Coronary artery (tissue), 2 donors: Measurements from ENCODE around the gene LRRTM2.

Experiments used
- DNase-seq: peaks from one replicate; pipeline ENCODE4 v3.0.0-alpha.2; 2017; ENCODE audit warnings: low spot score
- H3K27ac ChIP-seq, 2 donors: fragments of 200-600 bp; sonication (generic); one replicate each; pipeline ENCODE4 v1.5.1; 2016 to 2019
- H3K4me3 ChIP-seq: fragments of 200-600 bp; sonication (generic); 2 replicates; pipeline ENCODE4 v1.5.1; 2016; ENCODE audit warnings: mild to moderate bottlenecking, moderate library complexity
- TF ChIP-seq, protein P1 (sequence below): fragments of 200-600 bp; sonication (generic); IDR thresholded peaks from one replicate; pipeline ENCODE4 v1.5.1; 2019; ENCODE audit warnings: antibody characterized with exemption

LRRTM2 gene

DNA sequence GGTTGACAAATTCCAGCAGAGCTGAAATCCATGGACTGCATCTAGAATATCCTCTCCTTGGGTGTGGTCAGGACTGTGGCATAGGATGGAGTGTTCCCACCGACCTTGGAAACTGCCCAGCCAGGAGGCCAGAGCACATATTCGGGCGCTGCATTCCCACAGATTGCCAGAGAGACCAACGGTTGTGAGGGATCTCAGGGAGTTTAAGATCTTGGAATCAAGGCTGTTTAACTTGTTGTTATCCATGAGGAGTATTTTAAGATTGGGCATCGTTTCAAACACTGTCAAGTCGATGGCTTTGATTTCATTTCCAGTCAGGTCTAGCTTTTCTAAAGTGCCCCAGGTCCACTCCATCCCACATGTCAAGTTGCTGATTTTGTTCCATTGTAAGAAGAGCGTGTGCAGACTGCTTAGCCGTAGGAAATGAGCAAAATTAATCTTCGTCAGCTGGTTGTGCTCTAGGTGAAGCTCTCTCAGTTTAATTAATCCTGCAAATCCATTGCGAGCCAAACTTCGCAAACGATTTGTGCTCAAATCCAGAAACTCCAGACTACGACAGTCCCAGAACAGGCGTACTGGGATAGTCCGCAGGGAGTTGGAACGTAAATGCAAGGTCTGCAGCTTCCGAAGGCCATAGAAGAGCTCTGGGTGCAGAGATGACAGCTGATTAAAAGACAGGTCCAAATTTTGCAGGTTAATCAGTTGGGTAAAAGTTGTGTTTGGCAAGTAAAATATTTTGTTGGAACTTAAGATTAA lies 1.5 kb downstream of the LRRTM2 start:
- Histone ChIP-seq H3K27ac (no peak overlapping the region), H3K4me3 (no peak overlapping the region)
- TF ChIP-seq, protein P1, sequence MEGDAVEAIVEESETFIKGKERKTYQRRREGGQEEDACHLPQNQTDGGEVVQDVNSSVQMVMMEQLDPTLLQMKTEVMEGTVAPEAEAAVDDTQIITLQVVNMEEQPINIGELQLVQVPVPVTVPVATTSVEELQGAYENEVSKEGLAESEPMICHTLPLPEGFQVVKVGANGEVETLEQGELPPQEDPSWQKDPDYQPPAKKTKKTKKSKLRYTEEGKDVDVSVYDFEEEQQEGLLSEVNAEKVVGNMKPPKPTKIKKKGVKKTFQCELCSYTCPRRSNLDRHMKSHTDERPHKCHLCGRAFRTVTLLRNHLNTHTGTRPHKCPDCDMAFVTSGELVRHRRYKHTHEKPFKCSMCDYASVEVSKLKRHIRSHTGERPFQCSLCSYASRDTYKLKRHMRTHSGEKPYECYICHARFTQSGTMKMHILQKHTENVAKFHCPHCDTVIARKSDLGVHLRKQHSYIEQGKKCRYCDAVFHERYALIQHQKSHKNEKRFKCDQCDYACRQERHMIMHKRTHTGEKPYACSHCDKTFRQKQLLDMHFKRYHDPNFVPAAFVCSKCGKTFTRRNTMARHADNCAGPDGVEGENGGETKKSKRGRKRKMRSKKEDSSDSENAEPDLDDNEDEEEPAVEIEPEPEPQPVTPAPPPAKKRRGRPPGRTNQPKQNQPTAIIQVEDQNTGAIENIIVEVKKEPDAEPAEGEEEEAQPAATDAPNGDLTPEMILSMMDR = no peak
- DNase-seq = no peak

DNA sequence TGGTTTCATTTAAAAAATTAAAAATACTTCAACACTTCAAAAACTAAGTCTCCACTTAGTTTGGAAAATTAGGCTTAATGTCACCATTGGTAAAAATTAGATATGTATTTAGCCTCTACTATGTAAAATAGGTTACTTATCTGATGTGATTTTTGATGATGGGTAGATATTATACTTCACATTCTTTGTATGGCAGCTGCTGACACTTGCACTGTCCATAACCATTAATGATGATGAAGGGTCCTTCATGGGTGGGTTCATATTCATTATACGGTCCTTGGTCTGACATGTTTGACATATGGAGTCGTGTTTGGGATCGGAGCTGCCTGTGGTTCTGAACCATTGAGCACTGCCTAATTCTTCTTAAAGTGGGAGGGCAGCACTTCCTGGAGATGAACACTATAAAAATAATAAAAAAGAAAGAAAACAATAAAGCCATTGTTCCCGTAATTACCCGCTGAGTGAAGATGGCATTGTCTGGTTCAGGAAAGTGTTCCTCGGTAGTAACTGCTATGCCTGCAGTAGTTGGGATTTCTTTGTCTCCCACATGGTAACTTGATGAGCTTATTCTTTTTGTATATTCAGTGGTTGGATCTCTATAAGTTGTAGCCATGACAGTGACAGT lies 2.2 kb downstream of the LRRTM2 start:
- no peak overlapping the region for H3K4me3 ChIP-seq
- DNase-seq = no peak
- H3K27ac ChIP-seq = no peak overlapping the region
- TF ChIP-seq, protein P1 = no peak

DNA sequence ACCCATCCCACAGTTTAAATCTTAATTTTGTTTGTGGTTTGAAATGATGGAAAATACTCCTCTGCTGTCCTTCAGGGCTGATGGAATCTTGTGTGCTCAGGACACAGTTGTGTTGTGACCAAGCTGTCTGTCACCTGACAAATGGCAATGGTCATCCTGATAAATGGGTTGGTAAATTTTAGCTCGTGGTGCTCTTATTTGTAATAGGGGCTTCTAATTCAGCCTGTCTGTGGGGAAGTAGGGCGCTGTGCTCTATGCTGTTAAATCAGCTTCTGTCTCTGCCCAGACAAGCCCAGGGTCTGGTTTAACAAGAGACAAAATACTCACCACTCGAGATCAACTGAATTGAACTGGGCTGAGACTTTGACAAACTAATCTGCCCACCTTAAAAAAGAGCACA lies 4.5 kb downstream of the LRRTM2 start:
- Histone ChIP-seq H3K4me3 (no peak overlapping the region), H3K27ac (no peak overlapping the region)
- DNase-seq = no peak
- TF ChIP-seq, protein P1 = no peak

DNA sequence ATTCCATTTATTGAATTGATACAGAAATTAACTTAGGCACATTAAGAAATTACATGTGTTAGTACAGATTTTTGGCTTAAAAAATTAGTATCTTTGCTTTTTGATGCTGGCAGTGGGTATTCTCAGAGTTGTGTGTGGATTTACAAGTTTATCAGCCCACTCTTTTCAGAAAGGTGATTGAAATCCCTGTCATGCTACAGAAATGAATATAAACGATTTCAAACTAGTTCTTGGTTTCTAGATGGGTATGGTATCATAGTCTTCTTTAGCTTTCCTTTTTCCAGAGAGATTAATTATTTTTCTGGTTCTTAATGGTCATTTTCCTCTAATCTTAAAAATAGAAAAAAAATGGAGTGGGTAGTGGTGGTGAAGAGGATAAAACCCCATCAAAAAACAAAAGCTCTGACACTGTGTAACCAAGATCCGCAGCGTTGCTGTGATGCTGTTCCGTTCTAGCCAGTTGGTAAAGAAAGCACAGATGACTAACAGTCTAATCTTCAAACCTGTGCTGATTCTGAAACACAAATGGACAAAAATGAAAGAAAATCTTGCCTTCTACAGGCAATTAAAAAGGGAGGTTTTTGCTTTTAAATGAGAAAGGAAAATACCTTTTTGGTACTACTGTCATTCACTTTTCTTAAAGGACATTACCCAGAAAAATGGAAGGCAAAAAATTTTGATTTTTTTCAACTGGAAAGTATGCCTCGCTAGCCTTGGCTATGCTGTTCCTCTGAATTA lies 5.2 kb downstream of the LRRTM2 start:
- TF ChIP-seq, protein P1 = no peak
- DNase-seq = no peak
- Histone ChIP-seq H3K4me3 (no peak overlapping the region), H3K27ac (no peak overlapping the region)

DNA sequence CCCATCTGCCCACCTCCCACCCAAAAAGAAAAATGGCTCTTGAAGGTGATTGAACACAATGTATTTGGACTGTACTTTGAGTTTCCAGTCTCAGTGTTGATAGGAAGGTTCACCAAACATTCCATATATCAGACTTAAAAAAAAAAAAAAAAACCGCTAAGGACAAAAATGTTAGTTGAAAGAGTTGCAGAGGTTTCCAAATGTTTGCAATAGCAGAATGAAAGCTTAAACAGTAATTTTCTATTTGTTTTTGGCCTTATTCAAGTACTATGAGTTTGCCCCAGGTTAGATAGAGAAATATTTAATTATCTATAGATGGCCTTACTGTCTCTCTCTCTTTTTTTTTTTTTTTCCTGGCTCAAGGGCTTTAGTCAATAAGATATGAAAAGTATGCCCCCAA lies 6.1 kb downstream of the LRRTM2 start:
- no peak for DNase-seq
- H3K27ac ChIP-seq = no peak overlapping the region
- H3K4me3 ChIP-seq = no peak overlapping the region
- TF ChIP-seq, protein P1 = no peak

DNA sequence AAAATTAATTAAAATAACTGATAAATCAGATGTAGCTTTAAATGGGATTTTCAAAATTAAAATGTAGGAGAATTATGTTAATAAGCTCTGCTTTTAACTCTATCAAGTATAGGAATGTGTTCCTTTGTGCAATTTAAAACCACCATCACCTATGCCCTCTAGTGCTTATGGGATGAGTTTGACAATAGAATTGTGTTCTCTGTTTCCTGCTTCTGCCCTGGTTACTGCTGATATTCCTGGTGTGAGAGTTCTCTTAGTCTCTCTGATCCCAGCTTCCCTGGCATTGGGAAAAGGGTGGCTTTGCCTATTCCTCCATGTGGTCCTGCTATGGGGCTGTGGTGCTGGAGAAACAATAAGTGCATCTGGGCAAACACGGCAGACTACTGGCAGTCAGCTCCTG lies 8.1 kb downstream of the LRRTM2 start:
- TF ChIP-seq, protein P1 = no peak
- Histone ChIP-seq H3K4me3 (no peak overlapping the region), H3K27ac (no peak overlapping the region)
- DNase-seq = no peak
